ENCODE results near the gene LPP. TPM values are rescaled to one million over a fixed set of nuclear protein-coding genes. Genes with fewer than 3 reads are reported as not detected.

Gene LPP
- total and polyA plus RNA-seq, 2 of the 13 experiments (the other 11 are each of a cell fraction or from before 2014, with no cell fraction given) = 19.2 to 29.9 TPM

- TF ChIP-seq, protein P1, sequence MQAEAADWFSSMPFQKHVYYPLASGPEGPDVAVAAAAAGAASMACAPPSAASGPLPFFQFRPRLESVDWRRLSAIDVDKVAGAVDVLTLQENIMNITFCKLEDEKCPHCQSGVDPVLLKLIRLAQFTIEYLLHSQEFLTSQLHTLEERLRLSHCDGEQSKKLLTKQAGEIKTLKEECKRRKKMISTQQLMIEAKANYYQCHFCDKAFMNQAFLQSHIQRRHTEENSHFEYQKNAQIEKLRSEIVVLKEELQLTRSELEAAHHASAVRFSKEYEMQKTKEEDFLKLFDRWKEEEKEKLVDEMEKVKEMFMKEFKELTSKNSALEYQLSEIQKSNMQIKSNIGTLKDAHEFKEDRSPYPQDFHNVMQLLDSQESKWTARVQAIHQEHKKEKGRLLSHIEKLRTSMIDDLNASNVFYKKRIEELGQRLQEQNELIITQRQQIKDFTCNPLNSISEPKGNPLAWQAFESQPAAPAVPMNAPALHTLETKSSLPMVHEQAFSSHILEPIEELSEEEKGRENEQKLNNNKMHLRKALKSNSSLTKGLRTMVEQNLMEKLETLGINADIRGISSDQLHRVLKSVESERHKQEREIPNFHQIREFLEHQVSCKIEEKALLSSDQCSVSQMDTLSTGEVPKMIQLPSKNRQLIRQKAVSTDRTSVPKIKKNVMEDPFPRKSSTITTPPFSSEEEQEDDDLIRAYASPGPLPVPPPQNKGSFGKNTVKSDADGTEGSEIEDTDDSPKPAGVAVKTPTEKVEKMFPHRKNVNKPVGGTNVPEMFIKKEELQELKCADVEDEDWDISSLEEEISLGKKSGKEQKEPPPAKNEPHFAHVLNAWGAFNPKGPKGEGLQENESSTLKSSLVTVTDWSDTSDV (CRISPR knock-in tag; IDR thresholded peaks at IDR 0.05) = no peak
- TF ChIP-seq KLF9 (CRISPR knock-in tag; IDR thresholded peaks at IDR 0.05; ENCODE audit: low read depth) (0 out of 2 replicates have a peak, but pooled peaks have one; percentile 30), ZNF740 (CRISPR knock-in tag; IDR thresholded peaks at IDR 0.05) (no peak), ELF3 (CRISPR knock-in tag; IDR thresholded peaks at IDR 0.05) (peak; percentile 57; the same call in 1 of the 2 replicates), HDAC6 (IDR thresholded peaks at IDR 0.05; ENCODE audit: low read depth, low read length) (no peak), ZNF766 (CRISPR knock-in tag; IDR thresholded peaks at IDR 0.05; ENCODE audit: borderline replicate concordance) (no peak), TRIM24 (CRISPR knock-in tag; IDR thresholded peaks at IDR 0.05) (no peak), NFIC (IDR thresholded peaks at IDR 0.05; ENCODE audit: low read length) (peak; percentile 45; the same call in 1 of the 2 replicates), ZNF160 (CRISPR knock-in tag; IDR thresholded peaks at IDR 0.05) (no peak), ZNF549 (CRISPR knock-in tag; IDR thresholded peaks at IDR 0.05) (no peak), NFE2L2 (IDR thresholded peaks at IDR 0.05; ENCODE audit: low read length) (no peak), SUZ12 (IDR thresholded peaks at IDR 0.05; ENCODE audit: low read depth, low read length) (no peak), ISL2 (CRISPR knock-in tag; IDR thresholded peaks at IDR 0.05) (peak; percentile 44; the same call in 1 of the 2 replicates), ZEB1 (IDR thresholded peaks at IDR 0.05; ENCODE audit: insufficient replicate concordance, low read depth) (peak; percentile 43), ATAD3A (CRISPR knock-in tag; IDR thresholded peaks at IDR 0.05) (no peak), ZFP36L2 (CRISPR knock-in tag; IDR thresholded peaks at IDR 0.05) (no peak), KAT2B (IDR thresholded peaks at IDR 0.05; ENCODE audit: borderline replicate concordance, low read depth, low read length) (no peak), NAIF1 (CRISPR knock-in tag; IDR thresholded peaks at IDR 0.05; ENCODE audit: borderline replicate concordance) (no peak), SP4 (CRISPR knock-in tag; IDR thresholded peaks at IDR 0.05) (no peak), ZNF660 (CRISPR knock-in tag; IDR thresholded peaks at IDR 0.05; ENCODE audit: borderline replicate concordance, low read depth) (no peak), GATAD1 (CRISPR knock-in tag; IDR thresholded peaks at IDR 0.05) (no peak), TEF (CRISPR knock-in tag; IDR thresholded peaks at IDR 0.05) (no peak), HNRNPL (IDR thresholded peaks at IDR 0.05; ENCODE audit: low read depth, low read length) (0 out of 2 replicates have a peak, but pooled peaks have one; percentile 41)
- TF ChIP-seq, protein P2, sequence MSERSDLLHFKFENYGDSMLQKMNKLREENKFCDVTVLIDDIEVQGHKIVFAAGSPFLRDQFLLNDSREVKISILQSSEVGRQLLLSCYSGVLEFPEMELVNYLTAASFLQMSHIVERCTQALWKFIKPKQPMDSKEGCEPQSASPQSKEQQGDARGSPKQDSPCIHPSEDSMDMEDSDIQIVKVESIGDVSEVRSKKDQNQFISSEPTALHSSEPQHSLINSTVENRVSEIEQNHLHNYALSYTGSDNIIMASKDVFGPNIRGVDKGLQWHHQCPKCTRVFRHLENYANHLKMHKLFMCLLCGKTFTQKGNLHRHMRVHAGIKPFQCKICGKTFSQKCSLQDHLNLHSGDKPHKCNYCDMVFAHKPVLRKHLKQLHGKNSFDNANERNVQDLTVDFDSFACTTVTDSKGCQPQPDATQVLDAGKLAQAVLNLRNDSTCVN (CRISPR knock-in tag; IDR thresholded peaks at IDR 0.05; ENCODE audit: borderline replicate concordance) = no peak
- TF ChIP-seq, protein P3, sequence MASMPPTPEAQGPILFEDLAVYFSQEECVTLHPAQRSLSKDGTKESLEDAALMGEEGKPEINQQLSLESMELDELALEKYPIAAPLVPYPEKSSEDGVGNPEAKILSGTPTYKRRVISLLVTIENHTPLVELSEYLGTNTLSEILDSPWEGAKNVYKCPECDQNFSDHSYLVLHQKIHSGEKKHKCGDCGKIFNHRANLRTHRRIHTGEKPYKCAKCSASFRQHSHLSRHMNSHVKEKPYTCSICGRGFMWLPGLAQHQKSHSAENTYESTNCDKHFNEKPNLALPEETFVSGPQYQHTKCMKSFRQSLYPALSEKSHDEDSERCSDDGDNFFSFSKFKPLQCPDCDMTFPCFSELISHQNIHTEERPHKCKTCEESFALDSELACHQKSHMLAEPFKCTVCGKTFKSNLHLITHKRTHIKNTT (CRISPR knock-in tag; IDR thresholded peaks at IDR 0.05) = no peak
- TF ChIP-seq, protein P4, sequence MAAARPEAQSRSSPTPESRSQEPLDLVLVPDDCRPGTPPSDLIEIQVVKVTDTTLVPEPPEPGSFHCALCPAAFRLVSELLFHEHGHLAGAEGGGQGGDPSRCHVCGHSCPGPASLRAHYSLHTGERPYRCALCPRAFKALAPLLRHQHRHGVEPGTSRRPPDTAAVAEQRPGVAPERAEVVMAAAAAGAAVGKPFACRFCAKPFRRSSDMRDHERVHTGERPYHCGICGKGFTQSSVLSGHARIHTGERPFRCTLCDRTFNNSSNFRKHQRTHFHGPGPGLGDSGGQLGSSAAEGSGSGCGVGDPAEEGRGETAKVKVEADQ (CRISPR knock-in tag; IDR thresholded peaks at IDR 0.05; ENCODE audit: borderline replicate concordance) = no peak
Observed at GRCh38 chr3:188185717-188186251, 31.8 kb downstream of the LPP start (continued).
